Karpas-422 (cell line): Measurements from ENCODE around the gene GALP. TPM values are rescaled to one million over a fixed set of nuclear protein-coding genes. Genes with fewer than 3 reads are reported as not detected.
"Not testable (repeated sequence)": the region's sequence is repeated elsewhere in the genome, so short reads cannot be mapped to it uniquely, and the experiment has no call there.

Experiments used
- DNase-seq: peaks from one replicate; pipeline ENCODE4 v3.0.0-alpha.2; 2015
- H2AFZ ChIP-seq: fragments of 200-600 bp; sonication (generic); 2 replicates; pipeline ENCODE4 v1.6.1; 2014; ENCODE audit warnings: antibody characterized with exemption, low read length, mixed read lengths
- H3K27ac ChIP-seq: fragments of 200-600 bp; sonication (generic); 2 replicates; pipeline ENCODE4 v1.5.1; 2014; ENCODE audit warnings: mild to moderate bottlenecking, low read length, moderate library complexity
- H3K27me3 ChIP-seq: fragments of 200-600 bp; sonication (generic); 2 replicates; pipeline ENCODE4 v1.6.1; 2014; ENCODE audit warnings: low read length, mixed read lengths
- H3K36me3 ChIP-seq: fragments of 200-600 bp; sonication (generic); 2 replicates; pipeline ENCODE4 v1.6.1; 2014; ENCODE audit warnings: low read length, mixed read lengths; ENCODE audit not compliant: insufficient read depth
- H3K4me1 ChIP-seq: fragments of 200-600 bp; sonication (generic); 2 replicates; pipeline ENCODE4 v1.6.1; 2014; ENCODE audit warnings: mild to moderate bottlenecking, low read length, mixed read lengths
- H3K4me2 ChIP-seq: fragments of 200-600 bp; sonication (generic); 2 replicates; pipeline ENCODE4 v1.6.1; 2014; ENCODE audit warnings: low read length, low read depth, mild to moderate bottlenecking; ENCODE audit not compliant: poor library complexity, severe bottlenecking
- H3K4me3 ChIP-seq: fragments of 200-600 bp; sonication (generic); 2 replicates; pipeline ENCODE4 v1.5.1; 2014; ENCODE audit warnings: mild to moderate bottlenecking, antibody characterized with exemption, low read length, mixed read lengths
- H3K79me2 ChIP-seq: fragments of 200-600 bp; sonication (generic); 2 replicates; pipeline ENCODE4 v1.6.1; 2014; ENCODE audit warnings: mild to moderate bottlenecking, low read length, mixed read lengths
- H3K9ac ChIP-seq: fragments of 200-600 bp; sonication (generic); 2 replicates; pipeline ENCODE4 v1.6.0; 2014; ENCODE audit warnings: low read length
- H3K9me2 ChIP-seq: fragments of 200-600 bp; sonication (generic), shearing (Covaris generic); replicated peaks from 2 replicates; pipeline ENCODE4 v1.6.0; 2014; ENCODE audit warnings: mild to moderate bottlenecking, low read length, moderate library complexity; ENCODE audit not compliant: insufficient read depth
- H3K9me3 ChIP-seq: fragments of 300-700, 200-600 bp; sonication (generic); 2 replicates; pipeline ENCODE4 v1.6.1; 2014; ENCODE audit warnings: low read length, mixed read lengths
- H4K20me1 ChIP-seq: fragments of 200-600 bp; sonication (generic); 2 replicates; pipeline ENCODE4 v1.6.1; 2014; ENCODE audit warnings: mild to moderate bottlenecking, antibody characterized with exemption, low read length, low read depth; ENCODE audit not compliant: insufficient read depth
- total RNA-seq: library from RNA; depleted of rRNA; stranded (reverse); fragments of >200 nt; shearing (Covaris generic); gene quantifications from 2 replicates; pipeline ENCODE4 v1.2.3, GENCODE V29; 2014; ENCODE audit warnings: low replicate concordance

Gene GALP
- total RNA-seq, 1 experiment from 2014 or later, result not detected

DNA sequence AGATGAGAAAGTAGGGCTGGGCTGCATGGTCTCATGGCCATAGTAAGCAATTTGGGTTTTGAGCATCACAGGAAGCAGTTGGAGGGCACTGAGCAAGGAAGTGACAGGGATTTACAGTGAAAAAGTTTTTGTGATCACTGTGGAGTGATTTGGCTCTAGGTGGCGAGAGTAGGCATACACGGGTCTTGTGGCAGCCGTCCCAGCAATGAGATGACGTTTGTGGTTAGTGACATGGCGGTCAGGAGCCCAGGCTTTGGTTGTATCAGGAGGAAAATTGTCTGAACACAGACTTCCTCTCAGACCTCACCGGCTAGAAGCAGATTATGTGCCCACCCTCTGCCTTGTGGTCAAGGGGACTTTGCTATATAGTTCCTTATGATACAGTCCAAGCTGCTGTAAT, 31.4 kb upstream of the GALP start:
- 0 out of 2 replicates have a peak, but pooled peaks cover 6% of the 10 kb centered on the region for H3K36me3 ChIP-seq
- no peak overlapping the region for H3K4me3 ChIP-seq
- no peak overlapping the region for H2AFZ ChIP-seq
- no peaks in the 10 kb centered on the region for H3K27me3 ChIP-seq
- no peak overlapping the region for H3K4me2 ChIP-seq
- H4K20me1 ChIP-seq, result no peaks in the 10 kb centered on the region; the same call in 1 of the 2 replicates
- H3K9me3 ChIP-seq, result no peaks in the 10 kb centered on the region
- no peak overlapping the region for H3K27ac ChIP-seq
- no peak for DNase-seq
- H3K9ac ChIP-seq, result no peak overlapping the region
- H3K4me1 ChIP-seq, result peaks cover 24% of the 10 kb centered on the region
- H3K79me2 ChIP-seq, result peaks cover 51% of the 10 kb centered on the region
- no peaks in the 10 kb centered on the region for H3K9me2 ChIP-seq

DNA sequence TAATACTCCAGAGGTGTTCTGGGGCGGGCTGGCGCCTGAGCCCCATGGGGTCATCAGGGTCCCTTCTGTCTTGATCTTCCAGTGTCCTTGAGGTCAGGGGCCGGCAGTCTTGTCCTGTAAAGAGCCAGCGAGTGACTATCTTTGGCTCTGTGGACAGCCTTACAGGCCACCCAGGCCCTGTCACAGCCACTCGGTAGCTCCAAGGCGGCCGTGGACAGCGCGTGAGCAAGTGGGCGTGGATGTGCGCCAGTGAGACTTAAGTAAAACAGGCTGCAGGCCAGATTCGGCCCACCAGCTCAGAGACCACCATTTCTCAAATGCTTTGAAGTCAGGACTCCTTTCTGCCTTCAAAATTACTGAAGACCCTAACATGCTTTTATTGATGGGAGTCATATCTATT, 31.0 kb upstream of the GALP start:
- no peak overlapping the region for H3K4me2 ChIP-seq
- H2AFZ ChIP-seq, result no peak overlapping the region
- H3K9me3 ChIP-seq, result no peaks in the 10 kb centered on the region
- H3K4me3 ChIP-seq, result no peak overlapping the region
- no peak overlapping the region for H3K27ac ChIP-seq
- 0 out of 2 replicates have a peak, but pooled peaks cover 6% of the 10 kb centered on the region for H3K36me3 ChIP-seq
- no peaks in the 10 kb centered on the region for H3K9me2 ChIP-seq
- H3K27me3 ChIP-seq, result no peaks in the 10 kb centered on the region
- peaks cover 56% of the 10 kb centered on the region for H3K79me2 ChIP-seq
- H3K4me1 ChIP-seq, result peaks cover 22% of the 10 kb centered on the region
- no peak for DNase-seq
- H4K20me1 ChIP-seq, result peaks cover 4% of the 10 kb centered on the region; the same call in 1 of the 2 replicates
- no peak overlapping the region for H3K9ac ChIP-seq

DNA sequence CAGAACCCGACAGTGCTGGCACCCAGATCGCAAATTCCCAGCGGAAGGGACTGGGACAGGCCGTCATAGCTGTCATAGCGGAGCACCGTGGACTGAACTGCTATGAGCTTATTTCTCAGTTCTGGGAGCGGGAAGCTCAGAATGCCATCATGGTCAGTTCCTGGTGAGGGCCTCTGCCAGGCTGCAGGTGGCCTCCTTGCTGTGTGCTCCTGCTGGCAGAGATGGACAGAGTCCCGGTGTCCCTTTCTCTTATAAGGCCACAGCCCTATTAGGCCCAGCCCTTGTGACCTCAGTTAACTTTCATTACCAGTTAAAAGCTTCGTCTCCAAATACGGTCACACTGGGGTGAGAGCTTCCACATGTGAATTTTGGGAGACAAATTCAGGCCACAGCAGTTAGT, 30.1 kb upstream of the GALP start:
- Histone ChIP-seq H3K9ac (no peak overlapping the region), H3K4me2 (no peak overlapping the region), H2AFZ (no peak overlapping the region), H3K27ac (no peak overlapping the region), H3K4me1 (peaks cover 16% of the 10 kb centered on the region), H3K36me3 (0 out of 2 replicates have a peak, but pooled peaks cover 6% of the 10 kb centered on the region), H3K9me3 (no peaks in the 10 kb centered on the region), H3K79me2 (peaks cover 64% of the 10 kb centered on the region), H3K4me3 (no peak overlapping the region), H3K9me2 (no peaks in the 10 kb centered on the region), H4K20me1 (peaks cover 10% of the 10 kb centered on the region; the same call in 1 of the 2 replicates), H3K27me3 (no peaks in the 10 kb centered on the region)
- DNase-seq, result no peak

DNA sequence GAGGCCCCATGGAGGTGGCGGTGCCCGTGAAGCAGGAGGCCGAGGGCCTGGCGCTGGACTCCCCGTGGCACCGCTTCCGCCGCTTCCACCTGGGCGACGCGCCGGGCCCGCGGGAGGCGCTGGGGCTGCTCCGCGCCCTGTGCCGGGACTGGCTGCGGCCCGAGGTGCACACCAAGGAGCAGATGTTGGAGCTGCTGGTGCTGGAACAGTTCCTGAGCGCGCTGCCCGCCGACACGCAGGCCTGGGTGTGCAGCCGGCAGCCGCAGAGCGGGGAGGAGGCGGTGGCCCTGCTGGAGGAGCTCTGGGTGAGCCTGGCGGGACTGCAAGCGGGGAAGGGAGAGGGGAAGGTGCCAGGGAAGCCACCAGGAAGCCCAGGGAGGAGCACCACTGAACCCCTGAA, 28.9 kb upstream of the GALP start:
- Histone ChIP-seq H3K4me3 (no peak overlapping the region), H3K4me1 (peaks cover 12% of the 10 kb centered on the region), H3K9me3 (no peaks in the 10 kb centered on the region), H2AFZ (no peak overlapping the region), H3K79me2 (peaks cover 63% of the 10 kb centered on the region), H3K36me3 (0 out of 2 replicates have a peak, but pooled peaks cover 6% of the 10 kb centered on the region), H4K20me1 (peaks cover 14% of the 10 kb centered on the region; the same call in 1 of the 2 replicates), H3K27ac (no peak overlapping the region), H3K9ac (no peak overlapping the region), H3K9me2 (no peaks in the 10 kb centered on the region), H3K4me2 (no peak overlapping the region), H3K27me3 (no peaks in the 10 kb centered on the region)
- DNase-seq, result no peak

DNA sequence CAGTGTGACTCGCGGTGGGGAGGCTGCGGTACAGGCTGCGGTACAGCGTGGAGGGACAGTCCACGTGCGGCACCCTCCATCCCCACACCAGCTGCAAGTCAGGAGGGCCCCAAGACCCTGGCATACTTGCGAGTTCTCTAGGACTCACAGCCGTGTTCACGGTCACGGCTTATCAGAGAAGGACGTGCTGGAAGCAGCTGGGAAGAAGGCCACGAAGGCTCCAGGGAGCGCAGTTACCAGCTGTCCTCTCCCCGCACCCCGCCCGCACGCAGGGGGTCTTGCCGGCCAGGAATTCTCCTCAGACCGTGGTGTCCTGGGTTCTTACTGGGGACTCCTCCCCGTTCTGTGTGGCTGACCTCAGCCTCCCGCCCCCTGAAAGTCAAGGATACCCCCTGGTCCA, 28.5 kb upstream of the GALP start:
- Histone ChIP-seq H3K27me3 (no peaks in the 10 kb centered on the region), H3K36me3 (peaks cover 6% of the 10 kb centered on the region; the same call in 1 of the 2 replicates), H3K9ac (no peak overlapping the region), H3K4me3 (no peak overlapping the region), H3K9me3 (no peaks in the 10 kb centered on the region), H4K20me1 (peaks cover 16% of the 10 kb centered on the region), H3K9me2 (no peaks in the 10 kb centered on the region), H3K79me2 (peaks cover 60% of the 10 kb centered on the region), H3K4me2 (no peak overlapping the region), H3K27ac (no peak overlapping the region), H3K4me1 (peaks cover 8% of the 10 kb centered on the region), H2AFZ (no peak overlapping the region)
- DNase-seq, result no peak

DNA sequence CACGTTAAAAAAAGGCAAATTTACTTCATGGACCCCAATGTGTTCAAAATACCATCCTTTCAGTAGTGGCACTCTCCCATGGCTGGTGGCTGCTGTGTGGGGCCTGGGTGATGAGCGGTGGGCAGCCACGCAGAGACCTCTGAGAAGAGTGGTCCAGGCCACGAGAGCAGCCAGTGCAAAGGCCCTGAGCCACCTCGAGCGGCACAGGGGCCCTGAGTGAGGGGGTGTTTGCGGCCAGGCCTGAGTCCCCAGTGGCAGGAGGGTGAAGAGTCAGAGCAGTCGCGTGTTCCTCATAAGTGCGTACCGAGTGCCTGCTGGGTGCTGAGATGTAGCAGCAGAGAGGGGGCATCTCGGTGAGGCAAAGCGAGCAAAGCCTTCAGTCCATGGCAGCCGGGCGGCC, 27.7 kb upstream of the GALP start:
- Histone ChIP-seq H3K36me3 (peaks cover 6% of the 10 kb centered on the region; the same call in 1 of the 2 replicates), H3K9me2 (no peaks in the 10 kb centered on the region), H3K9ac (no peak overlapping the region), H2AFZ (no peak overlapping the region), H3K9me3 (no peaks in the 10 kb centered on the region), H3K4me2 (no peak overlapping the region), H3K27ac (no peak overlapping the region), H3K4me3 (no peak overlapping the region), H3K27me3 (no peaks in the 10 kb centered on the region), H3K79me2 (peaks cover 59% of the 10 kb centered on the region), H3K4me1 (peaks cover under 1% of the 10 kb centered on the region), H4K20me1 (peaks cover 23% of the 10 kb centered on the region)
- no peak for DNase-seq

DNA sequence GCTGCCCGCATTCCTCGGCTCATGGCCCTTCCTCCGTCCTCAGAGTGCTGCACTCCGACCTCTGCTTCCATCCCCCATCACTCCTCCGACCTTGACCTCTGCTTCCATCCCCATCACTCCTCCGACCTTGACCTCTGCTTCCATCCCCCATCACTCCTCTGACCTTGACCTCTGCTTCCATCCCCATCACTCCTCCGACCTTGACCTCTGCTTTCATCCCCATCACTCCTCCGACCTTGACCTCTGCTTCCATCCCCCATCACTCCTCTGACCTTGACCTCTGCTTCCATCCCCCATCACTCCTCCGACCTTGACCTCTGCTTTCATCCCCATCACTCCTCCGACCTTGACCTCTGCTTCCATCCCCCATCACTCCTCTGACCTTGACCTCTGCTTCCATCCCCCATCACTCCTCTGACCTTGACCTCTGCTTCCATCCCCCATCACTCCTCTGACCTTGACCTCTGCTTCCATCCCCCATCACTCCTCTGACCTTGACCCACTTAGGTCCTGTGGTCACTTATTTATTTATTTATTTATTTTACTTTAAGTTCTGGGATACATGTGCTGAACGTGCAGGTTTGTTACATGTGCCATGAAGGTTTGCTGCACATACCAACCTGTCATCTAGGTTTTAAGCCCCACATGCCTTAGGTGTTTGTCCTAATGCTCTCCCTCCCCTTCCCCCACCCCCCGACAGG, 26.7 kb upstream of the GALP start:
- H3K27ac ChIP-seq, H3K9ac ChIP-seq, H3K9me3 ChIP-seq, H2AFZ ChIP-seq, H3K9me2 ChIP-seq, H3K4me2 ChIP-seq, H3K36me3 ChIP-seq, DNase-seq, H3K4me1 ChIP-seq, H3K27me3 ChIP-seq, H3K4me3 ChIP-seq: not testable (repeated sequence)
- H3K79me2 ChIP-seq, result peaks cover 55% of the 10 kb centered on the region
- H4K20me1 ChIP-seq, result peaks cover 25% of the 10 kb centered on the region

DNA sequence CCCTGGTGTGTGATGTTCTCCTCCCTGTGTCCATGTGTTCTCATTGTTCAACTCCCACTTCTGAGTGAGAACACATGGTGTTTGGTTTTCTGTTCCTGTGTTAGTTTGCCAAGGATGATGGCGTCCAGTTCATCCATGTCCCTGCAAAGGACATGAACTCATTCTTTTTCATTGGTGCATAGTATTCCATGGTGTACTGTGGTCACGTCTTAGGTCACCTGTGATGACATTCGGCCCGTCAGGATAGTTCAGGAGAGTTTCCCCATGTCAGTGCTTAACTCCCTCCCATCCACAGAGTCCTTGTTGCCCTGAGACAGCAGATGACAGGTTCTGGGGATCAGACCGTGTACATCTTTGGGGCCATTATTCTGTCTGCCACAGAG, 26.2 kb upstream of the GALP start:
- H3K4me3 ChIP-seq, result no peak overlapping the region
- H3K9me3 ChIP-seq, result no peaks in the 10 kb centered on the region
- no peak overlapping the region for H3K27ac ChIP-seq
- H2AFZ ChIP-seq, result no peak overlapping the region
- H3K4me1 ChIP-seq, result no peaks in the 10 kb centered on the region
- H3K27me3 ChIP-seq, result no peaks in the 10 kb centered on the region
- H3K9ac ChIP-seq, result no peak overlapping the region
- DNase-seq, result no peak
- no peaks in the 10 kb centered on the region for H3K9me2 ChIP-seq
- no peak overlapping the region for H3K4me2 ChIP-seq
- peaks cover 10% of the 10 kb centered on the region for H3K36me3 ChIP-seq
- peaks cover 25% of the 10 kb centered on the region for H4K20me1 ChIP-seq
- peaks cover 50% of the 10 kb centered on the region for H3K79me2 ChIP-seq
